Measurements from ENCODE around the gene COL28A1. TPM values are rescaled to one million over a fixed set of nuclear protein-coding genes. Genes with fewer than 3 reads are reported as not detected.

COL28A1 gene
- polyA plus RNA-seq, 4 donors: 1.1 to 3.1 (median 1.5) TPM

DNA sequence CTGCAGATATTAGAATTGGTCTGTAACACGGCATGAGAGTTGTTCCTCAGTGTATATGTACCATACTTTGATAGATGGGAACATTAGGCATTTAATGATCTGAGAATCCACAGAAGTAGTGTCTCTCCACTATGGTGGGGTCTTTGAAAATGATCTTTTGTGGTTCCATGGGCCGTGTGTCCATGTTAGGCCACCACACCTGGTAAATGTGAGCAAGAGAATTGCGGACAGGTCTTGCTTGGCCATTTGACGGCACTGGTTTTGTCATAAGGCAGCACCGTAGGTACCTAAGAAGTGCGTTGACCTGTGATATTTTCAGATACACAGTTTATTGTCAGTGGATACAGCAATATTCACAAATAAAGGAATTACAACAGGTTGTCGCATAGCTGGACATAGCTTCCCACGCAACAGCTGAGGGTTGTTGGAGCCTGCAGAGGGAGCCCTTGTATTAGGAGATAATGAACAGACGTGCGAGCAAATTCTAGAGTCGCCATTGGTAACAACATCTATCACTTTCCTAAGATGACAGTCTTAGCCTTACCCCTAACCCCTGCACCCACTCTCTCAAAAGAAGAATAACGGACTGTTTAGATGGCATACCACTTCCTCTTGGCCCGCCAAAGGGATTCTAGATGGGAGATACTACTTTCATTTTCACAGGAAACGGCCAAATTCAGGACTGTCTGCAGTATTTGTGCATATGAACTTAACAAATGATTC, 111.4 kb downstream of the COL28A1 start:
- DNase-seq: peak; percentile 78 to 79
- no peaks in the 10 kb centered on the region for H3K9me3 ChIP-seq (ENCODE audit: control insufficient read depth in 2 of 2, insufficient read depth in 1 of 2, low read depth in 1 of 2, low read length in 1 of 2)
- no peak for FAIRE-seq
- H3K27me3 ChIP-seq (ENCODE audit: control insufficient read depth in 3 of 3, insufficient read depth in 3 of 3, low read length in 3 of 3): no peaks in the 10 kb centered on the region
- H3K4me3 ChIP-seq (ENCODE audit: low read depth in 1 of 3, low read length in 3 of 3): peak overlapping the region; percentile 24 to 51 (median 48)
- peak overlapping the region in 1 of 3 donors; percentile 37 for H3K27ac ChIP-seq (ENCODE audit: low read depth in 1 of 3, low read length in 2 of 3)
- WGBS, 3 donors: 30 to 34% (median 30%) methylated on average over 14 of the region's 14 CpGs
- H3K4me1 ChIP-seq (ENCODE audit: control insufficient read depth in 3 of 3, insufficient read depth in 2 of 3, low read depth in 1 of 3, low read length in 2 of 3): peaks cover 0 to 5% (median 3%) of the 10 kb centered on the region in 3 donors
- H3K36me3 ChIP-seq (ENCODE audit: control insufficient read depth in 3 of 3, insufficient read depth in 2 of 3, low read depth in 1 of 3, low read length in 3 of 3): no peaks in the 10 kb centered on the region

DNA sequence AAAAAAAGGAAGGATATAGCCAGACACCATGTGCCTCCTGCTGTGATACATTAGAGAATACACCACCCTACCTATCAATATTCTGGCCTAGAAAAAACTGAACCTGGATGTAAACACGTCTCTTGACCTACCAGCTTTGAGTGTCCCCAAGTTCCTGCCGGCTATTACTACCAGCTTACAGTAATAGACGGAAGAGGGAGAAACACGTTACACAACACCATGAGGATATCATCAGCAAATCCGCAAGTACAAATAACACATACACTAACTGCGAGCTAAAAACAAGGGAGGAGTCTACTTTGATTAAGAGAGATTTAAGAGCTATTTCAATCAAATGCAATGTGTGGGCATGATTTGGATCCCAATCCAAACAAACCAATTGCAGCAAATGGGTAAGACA, 113.0 kb downstream of the COL28A1 start:
- WGBS, 3 donors: 92 to 98% (median 95%) methylated on average over 6 of the region's 6 CpGs
- Histone ChIP-seq H3K4me1 (ENCODE audit: control insufficient read depth in 3 of 3, insufficient read depth in 2 of 3, low read depth in 1 of 3, low read length in 2 of 3) (peaks cover 0 to 7% (median 3%) of the 10 kb centered on the region in 3 donors), H3K36me3 (ENCODE audit: control insufficient read depth in 3 of 3, insufficient read depth in 2 of 3, low read depth in 1 of 3, low read length in 3 of 3) (no peaks in the 10 kb centered on the region), H3K27me3 (ENCODE audit: control insufficient read depth in 3 of 3, insufficient read depth in 3 of 3, low read length in 3 of 3) (no peaks in the 10 kb centered on the region), H3K4me3 (ENCODE audit: low read depth in 1 of 3, low read length in 3 of 3) (no peak overlapping the region), H3K9me3 (ENCODE audit: control insufficient read depth in 2 of 2, insufficient read depth in 1 of 2, low read depth in 1 of 2, low read length in 1 of 2) (no peaks in the 10 kb centered on the region), H3K27ac (ENCODE audit: low read depth in 1 of 3, low read length in 2 of 3) (no peak overlapping the region)
- FAIRE-seq (no peak), DNase-seq (no peak)

DNA sequence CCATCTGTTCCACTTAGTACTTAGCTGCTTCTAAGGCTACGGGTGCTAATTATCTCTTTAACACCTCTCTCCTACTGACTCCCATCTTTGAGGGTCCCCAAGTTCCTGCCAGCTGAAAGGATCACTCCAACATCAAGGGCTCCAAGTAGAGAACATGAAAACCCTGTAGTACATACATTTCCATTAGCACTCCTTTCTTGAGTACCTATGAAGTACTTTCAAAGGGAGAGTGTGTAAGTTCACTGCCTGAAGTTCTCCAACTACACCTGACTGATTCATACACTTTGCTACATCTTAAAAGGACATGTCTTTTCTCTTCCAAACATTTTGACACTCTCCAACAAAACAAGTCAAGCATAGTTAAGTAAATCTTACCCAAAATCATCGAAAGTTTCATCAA, 113.8 kb downstream of the COL28A1 start:
- 55 to 88% (median 63%) methylated on average over 2 of the region's 2 CpGs for WGBS, 3 donors
- no peak overlapping the region for H3K27ac ChIP-seq (ENCODE audit: low read depth in 1 of 3, low read length in 2 of 3)

DNA sequence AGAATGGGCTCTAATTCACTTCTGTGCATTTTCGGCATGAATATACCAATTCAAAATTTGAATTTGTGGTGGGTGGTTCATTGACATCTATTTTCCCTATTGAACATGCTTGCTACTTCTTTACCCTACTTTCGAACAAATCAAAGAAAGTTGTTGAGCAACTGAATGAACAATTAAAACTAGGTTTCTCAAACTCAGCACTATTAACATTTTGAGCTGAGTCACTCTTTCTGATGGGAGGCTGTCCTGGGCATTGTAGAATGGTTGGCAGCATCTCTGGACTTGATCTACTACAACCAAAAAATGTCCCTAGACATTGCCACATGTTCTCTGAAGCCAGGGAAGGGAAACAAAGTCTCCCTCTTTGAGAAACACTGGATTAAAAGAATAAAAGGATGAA, 116.7 kb downstream of the COL28A1 start:
- WGBS, 3 donors: 92 to 96% (median 95%) methylated on average over 2 of the region's 2 CpGs
- DNase-seq (no peak), FAIRE-seq (no peak)
- Histone ChIP-seq H3K27me3 (ENCODE audit: control insufficient read depth in 3 of 3, insufficient read depth in 3 of 3, low read length in 3 of 3) (no peaks in the 10 kb centered on the region), H3K9me3 (ENCODE audit: control insufficient read depth in 2 of 2, insufficient read depth in 1 of 2, low read depth in 1 of 2, low read length in 1 of 2) (peaks cover 0 to 4% of the 10 kb centered on the region in 2 donors), H3K4me3 (ENCODE audit: low read depth in 1 of 3, low read length in 3 of 3) (no peak overlapping the region), H3K27ac (ENCODE audit: low read depth in 1 of 3, low read length in 2 of 3) (no peak overlapping the region), H3K4me1 (ENCODE audit: control insufficient read depth in 3 of 3, insufficient read depth in 2 of 3, low read depth in 1 of 3, low read length in 2 of 3) (peaks cover 0 to 29% (median 3%) of the 10 kb centered on the region in 3 donors), H3K36me3 (ENCODE audit: control insufficient read depth in 3 of 3, insufficient read depth in 2 of 3, low read depth in 1 of 3, low read length in 3 of 3) (no peaks in the 10 kb centered on the region)

More for the DNA sequence above, 113.8 kb downstream of the COL28A1 start:
- Histone ChIP-seq H3K4me1 (ENCODE audit: control insufficient read depth in 3 of 3, insufficient read depth in 2 of 3, low read depth in 1 of 3, low read length in 2 of 3) (peaks cover 0 to 9% (median 6%) of the 10 kb centered on the region in 3 donors), H3K36me3 (ENCODE audit: control insufficient read depth in 3 of 3, insufficient read depth in 2 of 3, low read depth in 1 of 3, low read length in 3 of 3) (no peaks in the 10 kb centered on the region), H3K9me3 (ENCODE audit: control insufficient read depth in 2 of 2, insufficient read depth in 1 of 2, low read depth in 1 of 2, low read length in 1 of 2) (no peaks in the 10 kb centered on the region), H3K27me3 (ENCODE audit: control insufficient read depth in 3 of 3, insufficient read depth in 3 of 3, low read length in 3 of 3) (no peaks in the 10 kb centered on the region), H3K4me3 (ENCODE audit: low read depth in 1 of 3, low read length in 3 of 3) (no peak overlapping the region)
- no peak for DNase-seq
- FAIRE-seq: no peak

DNA sequence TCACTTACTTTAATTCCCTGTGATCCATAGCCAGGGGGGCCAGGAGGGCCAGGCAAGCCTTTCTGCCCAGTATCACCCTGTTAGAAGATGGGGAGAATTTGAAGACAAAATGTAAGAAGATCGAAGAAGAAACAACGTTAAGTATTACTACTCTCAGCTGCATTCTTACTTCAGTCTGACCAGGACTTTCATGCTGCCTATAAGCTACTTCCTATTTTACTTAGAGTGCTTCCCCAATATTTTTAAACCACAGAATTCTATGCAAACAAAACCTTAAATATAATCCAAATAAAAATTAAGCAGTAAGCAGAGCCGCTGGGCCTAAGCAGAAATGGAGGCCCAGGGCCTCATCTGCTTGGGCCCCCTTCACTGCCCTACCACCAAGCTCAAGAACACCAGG, 117.8 kb downstream of the COL28A1 start:
- DNase-seq (no peak), FAIRE-seq (no peak)
- Histone ChIP-seq H3K4me3 (ENCODE audit: low read depth in 1 of 3, low read length in 3 of 3) (no peak overlapping the region), H3K9me3 (ENCODE audit: control insufficient read depth in 2 of 2, insufficient read depth in 1 of 2, low read depth in 1 of 2, low read length in 1 of 2) (peaks cover 0 to 4% of the 10 kb centered on the region in 2 donors), H3K27me3 (ENCODE audit: control insufficient read depth in 3 of 3, insufficient read depth in 3 of 3, low read length in 3 of 3) (no peaks in the 10 kb centered on the region), H3K4me1 (ENCODE audit: control insufficient read depth in 3 of 3, insufficient read depth in 2 of 3, low read depth in 1 of 3, low read length in 2 of 3) (peaks cover 0 to 31% (median 3%) of the 10 kb centered on the region in 3 donors), H3K27ac (ENCODE audit: low read depth in 1 of 3, low read length in 2 of 3) (no peak overlapping the region), H3K36me3 (ENCODE audit: control insufficient read depth in 3 of 3, insufficient read depth in 2 of 3, low read depth in 1 of 3, low read length in 3 of 3) (no peaks in the 10 kb centered on the region)
- 79 to 91% (median 82%) methylated on average over 3 of the region's 3 CpGs for WGBS, 3 donors

DNA sequence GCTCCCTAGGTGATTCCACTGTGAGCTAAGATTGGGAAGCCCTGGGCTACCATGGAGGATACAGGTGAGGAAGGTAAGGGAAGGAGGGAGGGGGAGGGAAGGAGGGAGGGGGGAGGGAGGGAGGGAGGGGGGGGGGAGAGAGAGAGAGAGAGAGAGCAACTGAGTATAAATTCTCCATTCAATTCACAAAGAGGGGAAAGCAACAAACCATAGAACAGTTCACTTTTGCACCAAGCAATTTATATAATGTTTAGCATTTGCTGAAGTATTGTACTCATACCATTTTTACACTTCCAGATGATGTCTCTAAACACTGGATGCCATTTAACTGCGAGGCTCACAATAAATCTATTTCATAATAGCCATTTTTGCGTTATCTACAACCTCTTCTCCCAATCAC, 118.3 kb downstream of the COL28A1 start:
- Histone ChIP-seq H3K4me1 (ENCODE audit: control insufficient read depth in 3 of 3, insufficient read depth in 2 of 3, low read depth in 1 of 3, low read length in 2 of 3) (peaks cover 0 to 31% (median 3%) of the 10 kb centered on the region in 3 donors), H3K9me3 (ENCODE audit: control insufficient read depth in 2 of 2, insufficient read depth in 1 of 2, low read depth in 1 of 2, low read length in 1 of 2) (peaks cover 0 to 4% of the 10 kb centered on the region in 2 donors), H3K27me3 (ENCODE audit: control insufficient read depth in 3 of 3, insufficient read depth in 3 of 3, low read length in 3 of 3) (no peaks in the 10 kb centered on the region), H3K27ac (ENCODE audit: low read depth in 1 of 3, low read length in 2 of 3) (no peak overlapping the region), H3K36me3 (ENCODE audit: control insufficient read depth in 3 of 3, insufficient read depth in 2 of 3, low read depth in 1 of 3, low read length in 3 of 3) (no peaks in the 10 kb centered on the region), H3K4me3 (ENCODE audit: low read depth in 1 of 3, low read length in 3 of 3) (no peak overlapping the region)
- WGBS, 3 donors: 84 to 92% (median 85%) methylated on average over 2 of the region's 2 CpGs
- FAIRE-seq (no peak), DNase-seq (no peak)

DNA sequence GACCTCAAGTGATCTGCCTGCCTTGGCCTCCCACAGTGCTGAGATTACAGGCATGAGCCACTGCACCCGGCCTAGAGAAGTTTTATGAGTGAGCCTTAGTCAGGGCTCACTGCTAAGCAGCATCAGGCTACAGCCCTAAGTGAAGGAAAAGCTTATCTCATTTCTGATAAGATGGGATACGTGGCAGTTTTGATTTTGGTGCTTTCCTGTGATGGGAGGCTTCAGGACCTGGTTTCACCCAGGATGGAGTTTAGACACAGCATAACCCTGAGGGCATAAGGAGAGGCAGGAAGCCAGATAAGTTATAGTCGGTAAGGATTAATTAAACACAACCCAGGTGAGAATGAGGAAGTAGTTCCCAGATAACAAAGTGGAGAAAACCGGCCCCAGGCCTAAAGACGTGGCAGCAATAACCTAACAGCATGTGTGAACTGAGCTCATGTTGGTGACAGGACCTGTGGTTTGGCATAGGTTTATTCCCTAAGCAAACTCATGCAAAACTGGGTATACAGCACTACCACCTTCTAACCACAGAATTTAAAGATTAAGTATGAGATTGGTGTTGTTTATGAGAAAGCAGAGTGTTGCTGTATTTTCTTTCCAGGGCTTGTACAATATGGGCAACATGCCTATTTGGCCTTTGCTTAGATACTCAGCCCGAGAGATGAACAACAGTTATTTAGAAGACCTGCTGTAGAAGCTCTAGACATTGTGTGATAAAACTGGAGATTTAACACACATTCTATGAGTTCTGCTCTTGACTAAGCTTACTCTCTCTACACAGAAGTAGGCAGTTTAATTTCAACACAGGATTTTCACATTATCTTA, 119.4 kb downstream of the COL28A1 start:
- peak; percentile 92 to 98 for DNase-seq
- peak; percentile 19 for FAIRE-seq
- peaks cover 0 to 31% (median 3%) of the 10 kb centered on the region in 3 donors for H3K4me1 ChIP-seq (ENCODE audit: control insufficient read depth in 3 of 3, insufficient read depth in 2 of 3, low read depth in 1 of 3, low read length in 2 of 3)
- H3K27ac ChIP-seq (ENCODE audit: low read depth in 1 of 3, low read length in 2 of 3): peak overlapping the region; percentile 49 to 84 (median 64)
- 9 to 39% (median 18%) methylated on average over 6 of the region's 6 CpGs for WGBS, 3 donors
- H3K27me3 ChIP-seq (ENCODE audit: control insufficient read depth in 3 of 3, insufficient read depth in 3 of 3, low read length in 3 of 3): no peaks in the 10 kb centered on the region
- no peaks in the 10 kb centered on the region for H3K36me3 ChIP-seq (ENCODE audit: control insufficient read depth in 3 of 3, insufficient read depth in 2 of 3, low read depth in 1 of 3, low read length in 3 of 3)
- H3K4me3 ChIP-seq (ENCODE audit: low read depth in 1 of 3, low read length in 3 of 3): no peak overlapping the region
- H3K9me3 ChIP-seq (ENCODE audit: control insufficient read depth in 2 of 2, insufficient read depth in 1 of 2, low read depth in 1 of 2, low read length in 1 of 2): peaks cover 0 to 4% of the 10 kb centered on the region in 2 donors

DNA sequence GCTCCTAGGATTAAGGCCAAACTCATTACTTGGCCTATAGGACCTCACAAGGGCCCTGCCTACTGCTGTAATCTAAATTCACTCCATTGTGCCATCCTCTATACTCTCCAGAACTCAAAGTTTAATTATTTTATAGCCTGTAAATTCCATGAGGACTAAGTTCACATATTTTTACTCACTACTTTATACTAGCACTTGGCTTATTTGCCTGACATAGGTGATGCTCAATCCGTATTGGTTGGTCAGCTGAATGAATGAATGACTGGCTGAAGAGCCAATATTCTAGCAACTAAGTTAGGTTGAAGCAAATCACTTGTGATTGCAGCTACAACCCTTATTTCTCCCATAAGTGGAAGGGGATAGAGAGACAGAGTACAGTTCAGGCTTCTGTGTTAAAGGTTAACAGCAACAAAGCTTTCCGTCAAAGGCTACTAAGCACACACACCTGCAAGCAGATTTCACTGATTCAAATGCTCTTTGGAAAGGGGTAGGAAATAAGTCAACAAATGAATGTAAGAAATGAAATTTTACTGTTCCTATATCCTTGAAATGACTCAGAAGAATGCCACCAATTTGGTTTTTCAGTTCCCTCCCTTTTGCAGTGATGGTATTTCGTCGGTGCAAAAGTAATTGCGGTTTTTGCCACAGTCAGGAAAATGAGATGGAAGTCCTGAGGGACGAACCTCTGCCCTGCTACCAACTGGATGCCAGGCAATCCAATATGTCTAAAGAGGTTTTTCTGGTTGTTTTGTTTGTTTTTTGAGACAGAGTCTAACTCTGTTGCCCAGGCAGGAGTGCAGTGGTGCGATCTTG, 120.7 kb downstream of the COL28A1 start:
- no peaks in the 10 kb centered on the region for H3K36me3 ChIP-seq (ENCODE audit: control insufficient read depth in 3 of 3, insufficient read depth in 2 of 3, low read depth in 1 of 3, low read length in 3 of 3)
- no peaks in the 10 kb centered on the region for H3K27me3 ChIP-seq (ENCODE audit: control insufficient read depth in 3 of 3, insufficient read depth in 3 of 3, low read length in 3 of 3)
- H3K4me3 ChIP-seq (ENCODE audit: low read depth in 1 of 3, low read length in 3 of 3): no peak overlapping the region
- peak overlapping the region; percentile 6 to 84 (median 79) for H3K27ac ChIP-seq (ENCODE audit: low read depth in 1 of 3, low read length in 2 of 3)
- WGBS, 3 donors: 25 to 66% (median 46%) methylated on average over 7 of the region's 7 CpGs
- H3K9me3 ChIP-seq (ENCODE audit: control insufficient read depth in 2 of 2, insufficient read depth in 1 of 2, low read depth in 1 of 2, low read length in 1 of 2): peaks cover 0 to 4% of the 10 kb centered on the region in 2 donors
- DNase-seq (peak; percentile 85 to 93), FAIRE-seq (no peak)
- H3K4me1 ChIP-seq (ENCODE audit: control insufficient read depth in 3 of 3, insufficient read depth in 2 of 3, low read depth in 1 of 3, low read length in 2 of 3): peaks cover 0 to 33% (median 3%) of the 10 kb centered on the region in 3 donors
